ENCODE measurements around the gene HNRNPAB. TPM values are rescaled to one million over a fixed set of nuclear protein-coding genes. Genes with fewer than 3 reads are reported as not detected.

The HNRNPAB gene
- total and polyA plus RNA-seq, 9 of the 15 experiments (the other 6 are each of a cell fraction or from before 2014, with no cell fraction given): 34.6 to 425 (median 236) TPM

GRCh38 chr5:178232124-178232919 is 28.0 kb downstream of the HNRNPAB start, which contains the start of gene PHYKPL (continued):
- TF ChIP-seq ZKSCAN8 (CRISPR knock-in tag; IDR thresholded peaks at IDR 0.05) (no peak), FOXM1 (IDR thresholded peaks at IDR 0.05; ENCODE audit: low read depth) (no peak), FOXM1 (CRISPR knock-in tag; IDR thresholded peaks at IDR 0.05; ENCODE audit: low read depth) (peak; percentile 87), NFIC (IDR thresholded peaks at IDR 0.05) (0 out of 2 replicates have a peak, but pooled peaks have one; percentile 43), ZNF583 (CRISPR knock-in tag; IDR thresholded peaks at IDR 0.05) (no peak)
- TF ChIP-seq, protein P1, sequence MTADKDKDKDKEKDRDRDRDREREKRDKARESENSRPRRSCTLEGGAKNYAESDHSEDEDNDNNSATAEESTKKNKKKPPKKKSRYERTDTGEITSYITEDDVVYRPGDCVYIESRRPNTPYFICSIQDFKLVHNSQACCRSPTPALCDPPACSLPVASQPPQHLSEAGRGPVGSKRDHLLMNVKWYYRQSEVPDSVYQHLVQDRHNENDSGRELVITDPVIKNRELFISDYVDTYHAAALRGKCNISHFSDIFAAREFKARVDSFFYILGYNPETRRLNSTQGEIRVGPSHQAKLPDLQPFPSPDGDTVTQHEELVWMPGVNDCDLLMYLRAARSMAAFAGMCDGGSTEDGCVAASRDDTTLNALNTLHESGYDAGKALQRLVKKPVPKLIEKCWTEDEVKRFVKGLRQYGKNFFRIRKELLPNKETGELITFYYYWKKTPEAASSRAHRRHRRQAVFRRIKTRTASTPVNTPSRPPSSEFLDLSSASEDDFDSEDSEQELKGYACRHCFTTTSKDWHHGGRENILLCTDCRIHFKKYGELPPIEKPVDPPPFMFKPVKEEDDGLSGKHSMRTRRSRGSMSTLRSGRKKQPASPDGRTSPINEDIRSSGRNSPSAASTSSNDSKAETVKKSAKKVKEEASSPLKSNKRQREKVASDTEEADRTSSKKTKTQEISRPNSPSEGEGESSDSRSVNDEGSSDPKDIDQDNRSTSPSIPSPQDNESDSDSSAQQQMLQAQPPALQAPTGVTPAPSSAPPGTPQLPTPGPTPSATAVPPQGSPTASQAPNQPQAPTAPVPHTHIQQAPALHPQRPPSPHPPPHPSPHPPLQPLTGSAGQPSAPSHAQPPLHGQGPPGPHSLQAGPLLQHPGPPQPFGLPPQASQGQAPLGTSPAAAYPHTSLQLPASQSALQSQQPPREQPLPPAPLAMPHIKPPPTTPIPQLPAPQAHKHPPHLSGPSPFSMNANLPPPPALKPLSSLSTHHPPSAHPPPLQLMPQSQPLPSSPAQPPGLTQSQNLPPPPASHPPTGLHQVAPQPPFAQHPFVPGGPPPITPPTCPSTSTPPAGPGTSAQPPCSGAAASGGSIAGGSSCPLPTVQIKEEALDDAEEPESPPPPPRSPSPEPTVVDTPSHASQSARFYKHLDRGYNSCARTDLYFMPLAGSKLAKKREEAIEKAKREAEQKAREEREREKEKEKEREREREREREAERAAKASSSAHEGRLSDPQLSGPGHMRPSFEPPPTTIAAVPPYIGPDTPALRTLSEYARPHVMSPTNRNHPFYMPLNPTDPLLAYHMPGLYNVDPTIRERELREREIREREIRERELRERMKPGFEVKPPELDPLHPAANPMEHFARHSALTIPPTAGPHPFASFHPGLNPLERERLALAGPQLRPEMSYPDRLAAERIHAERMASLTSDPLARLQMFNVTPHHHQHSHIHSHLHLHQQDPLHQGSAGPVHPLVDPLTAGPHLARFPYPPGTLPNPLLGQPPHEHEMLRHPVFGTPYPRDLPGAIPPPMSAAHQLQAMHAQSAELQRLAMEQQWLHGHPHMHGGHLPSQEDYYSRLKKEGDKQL (CRISPR knock-in tag; IDR thresholded peaks at IDR 0.05; ENCODE audit: borderline replicate concordance): 0 out of 2 replicates have a peak, but pooled peaks have one; percentile 75
- TF ChIP-seq, protein P2, sequence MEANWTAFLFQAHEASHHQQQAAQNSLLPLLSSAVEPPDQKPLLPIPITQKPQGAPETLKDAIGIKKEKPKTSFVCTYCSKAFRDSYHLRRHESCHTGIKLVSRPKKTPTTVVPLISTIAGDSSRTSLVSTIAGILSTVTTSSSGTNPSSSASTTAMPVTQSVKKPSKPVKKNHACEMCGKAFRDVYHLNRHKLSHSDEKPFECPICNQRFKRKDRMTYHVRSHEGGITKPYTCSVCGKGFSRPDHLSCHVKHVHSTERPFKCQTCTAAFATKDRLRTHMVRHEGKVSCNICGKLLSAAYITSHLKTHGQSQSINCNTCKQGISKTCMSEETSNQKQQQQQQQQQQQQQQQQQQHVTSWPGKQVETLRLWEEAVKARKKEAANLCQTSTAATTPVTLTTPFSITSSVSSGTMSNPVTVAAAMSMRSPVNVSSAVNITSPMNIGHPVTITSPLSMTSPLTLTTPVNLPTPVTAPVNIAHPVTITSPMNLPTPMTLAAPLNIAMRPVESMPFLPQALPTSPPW (CRISPR knock-in tag; IDR thresholded peaks at IDR 0.05): peak; percentile 94
- TF ChIP-seq, protein P3, sequence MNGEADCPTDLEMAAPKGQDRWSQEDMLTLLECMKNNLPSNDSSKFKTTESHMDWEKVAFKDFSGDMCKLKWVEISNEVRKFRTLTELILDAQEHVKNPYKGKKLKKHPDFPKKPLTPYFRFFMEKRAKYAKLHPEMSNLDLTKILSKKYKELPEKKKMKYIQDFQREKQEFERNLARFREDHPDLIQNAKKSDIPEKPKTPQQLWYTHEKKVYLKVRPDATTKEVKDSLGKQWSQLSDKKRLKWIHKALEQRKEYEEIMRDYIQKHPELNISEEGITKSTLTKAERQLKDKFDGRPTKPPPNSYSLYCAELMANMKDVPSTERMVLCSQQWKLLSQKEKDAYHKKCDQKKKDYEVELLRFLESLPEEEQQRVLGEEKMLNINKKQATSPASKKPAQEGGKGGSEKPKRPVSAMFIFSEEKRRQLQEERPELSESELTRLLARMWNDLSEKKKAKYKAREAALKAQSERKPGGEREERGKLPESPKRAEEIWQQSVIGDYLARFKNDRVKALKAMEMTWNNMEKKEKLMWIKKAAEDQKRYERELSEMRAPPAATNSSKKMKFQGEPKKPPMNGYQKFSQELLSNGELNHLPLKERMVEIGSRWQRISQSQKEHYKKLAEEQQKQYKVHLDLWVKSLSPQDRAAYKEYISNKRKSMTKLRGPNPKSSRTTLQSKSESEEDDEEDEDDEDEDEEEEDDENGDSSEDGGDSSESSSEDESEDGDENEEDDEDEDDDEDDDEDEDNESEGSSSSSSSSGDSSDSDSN (IDR thresholded peaks at IDR 0.05; ENCODE audit: borderline replicate concordance in 1 of 2, low read depth in 2 of 2, low read length in 2 of 2): peak in 1 of 2 experiments; percentile 84; a peak in 2 of 4 replicates
- TF ChIP-seq, protein P4, sequence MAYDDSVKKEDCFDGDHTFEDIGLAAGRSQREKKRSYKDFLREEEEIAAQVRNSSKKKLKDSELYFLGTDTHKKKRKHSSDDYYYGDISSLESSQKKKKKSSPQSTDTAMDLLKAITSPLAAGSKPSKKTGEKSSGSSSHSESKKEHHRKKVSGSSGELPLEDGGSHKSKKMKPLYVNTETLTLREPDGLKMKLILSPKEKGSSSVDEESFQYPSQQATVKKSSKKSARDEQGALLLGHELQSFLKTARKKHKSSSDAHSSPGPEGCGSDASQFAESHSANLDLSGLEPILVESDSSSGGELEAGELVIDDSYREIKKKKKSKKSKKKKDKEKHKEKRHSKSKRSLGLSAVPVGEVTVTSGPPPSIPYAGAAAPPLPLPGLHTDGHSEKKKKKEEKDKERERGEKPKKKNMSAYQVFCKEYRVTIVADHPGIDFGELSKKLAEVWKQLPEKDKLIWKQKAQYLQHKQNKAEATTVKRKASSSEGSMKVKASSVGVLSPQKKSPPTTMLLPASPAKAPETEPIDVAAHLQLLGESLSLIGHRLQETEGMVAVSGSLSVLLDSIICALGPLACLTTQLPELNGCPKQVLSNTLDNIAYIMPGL (CRISPR knock-in tag; IDR thresholded peaks at IDR 0.05): peak; percentile 92
- TF ChIP-seq, protein P5, sequence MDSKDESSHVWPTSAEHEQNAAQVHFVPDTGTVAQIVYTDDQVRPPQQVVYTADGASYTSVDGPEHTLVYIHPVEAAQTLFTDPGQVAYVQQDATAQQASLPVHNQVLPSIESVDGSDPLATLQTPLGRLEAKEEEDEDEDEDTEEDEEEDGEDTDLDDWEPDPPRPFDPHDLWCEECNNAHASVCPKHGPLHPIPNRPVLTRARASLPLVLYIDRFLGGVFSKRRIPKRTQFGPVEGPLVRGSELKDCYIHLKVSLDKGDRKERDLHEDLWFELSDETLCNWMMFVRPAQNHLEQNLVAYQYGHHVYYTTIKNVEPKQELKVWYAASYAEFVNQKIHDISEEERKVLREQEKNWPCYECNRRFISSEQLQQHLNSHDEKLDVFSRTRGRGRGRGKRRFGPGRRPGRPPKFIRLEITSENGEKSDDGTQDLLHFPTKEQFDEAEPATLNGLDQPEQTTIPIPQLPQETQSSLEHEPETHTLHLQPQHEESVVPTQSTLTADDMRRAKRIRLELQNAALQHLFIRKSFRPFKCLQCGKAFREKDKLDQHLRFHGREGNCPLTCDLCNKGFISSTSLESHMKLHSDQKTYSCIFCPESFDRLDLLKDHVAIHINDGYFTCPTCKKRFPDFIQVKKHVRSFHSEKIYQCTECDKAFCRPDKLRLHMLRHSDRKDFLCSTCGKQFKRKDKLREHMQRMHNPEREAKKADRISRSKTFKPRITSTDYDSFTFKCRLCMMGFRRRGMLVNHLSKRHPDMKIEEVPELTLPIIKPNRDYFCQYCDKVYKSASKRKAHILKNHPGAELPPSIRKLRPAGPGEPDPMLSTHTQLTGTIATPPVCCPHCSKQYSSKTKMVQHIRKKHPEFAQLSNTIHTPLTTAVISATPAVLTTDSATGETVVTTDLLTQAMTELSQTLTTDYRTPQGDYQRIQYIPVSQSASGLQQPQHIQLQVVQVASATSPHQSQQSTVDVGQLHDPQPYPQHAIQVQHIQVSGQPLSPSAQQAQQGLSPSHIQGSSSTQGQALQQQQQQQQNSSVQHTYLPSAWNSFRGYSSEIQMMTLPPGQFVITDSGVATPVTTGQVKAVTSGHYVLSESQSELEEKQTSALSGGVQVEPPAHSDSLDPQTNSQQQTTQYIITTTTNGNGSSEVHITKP (IDR thresholded peaks at IDR 0.05; ENCODE audit: partially characterized antibody): no peak

Data from K562 (cell line).